ENCODE results near the gene PDZD4.

Gene PDZD4

DNA sequence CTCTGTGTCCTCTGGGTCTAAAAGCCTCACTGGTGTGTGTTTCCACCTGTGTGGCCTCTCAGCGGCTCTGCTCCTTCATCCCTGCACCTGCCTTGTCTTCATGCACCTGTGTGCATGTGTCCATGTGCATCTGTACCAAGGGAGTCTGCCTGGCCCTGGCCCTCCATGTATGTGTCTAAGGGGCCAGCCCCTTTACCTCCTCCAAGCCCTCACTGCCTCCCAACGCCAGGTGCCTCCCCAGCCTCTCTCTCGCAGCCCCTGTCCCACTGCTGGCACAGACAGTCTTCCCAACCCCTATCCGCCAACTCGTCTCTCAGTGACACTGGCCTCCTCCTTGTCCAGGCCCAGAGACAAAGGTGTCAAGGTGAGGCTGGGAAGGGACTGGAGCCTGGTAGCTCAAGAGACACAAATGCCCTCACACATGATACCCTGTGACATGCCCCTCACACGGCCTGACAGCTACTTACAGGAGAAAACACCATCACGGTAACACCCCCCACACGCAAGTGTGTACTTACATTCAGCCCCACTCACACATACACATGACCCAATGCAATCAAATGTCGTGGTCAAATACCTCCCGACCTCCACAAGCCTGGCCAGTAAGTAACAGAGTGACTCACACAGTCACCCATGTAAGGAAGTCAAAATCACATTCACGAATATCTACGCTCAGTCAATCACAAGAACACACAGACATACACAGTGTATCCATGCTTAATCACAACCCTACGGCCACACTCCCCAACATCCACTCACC lies 44.2 kb upstream of the PDZD4 start:
- H3K4me2 ChIP-seq, result no peak overlapping the region
- TF ChIP-seq, protein P1, sequence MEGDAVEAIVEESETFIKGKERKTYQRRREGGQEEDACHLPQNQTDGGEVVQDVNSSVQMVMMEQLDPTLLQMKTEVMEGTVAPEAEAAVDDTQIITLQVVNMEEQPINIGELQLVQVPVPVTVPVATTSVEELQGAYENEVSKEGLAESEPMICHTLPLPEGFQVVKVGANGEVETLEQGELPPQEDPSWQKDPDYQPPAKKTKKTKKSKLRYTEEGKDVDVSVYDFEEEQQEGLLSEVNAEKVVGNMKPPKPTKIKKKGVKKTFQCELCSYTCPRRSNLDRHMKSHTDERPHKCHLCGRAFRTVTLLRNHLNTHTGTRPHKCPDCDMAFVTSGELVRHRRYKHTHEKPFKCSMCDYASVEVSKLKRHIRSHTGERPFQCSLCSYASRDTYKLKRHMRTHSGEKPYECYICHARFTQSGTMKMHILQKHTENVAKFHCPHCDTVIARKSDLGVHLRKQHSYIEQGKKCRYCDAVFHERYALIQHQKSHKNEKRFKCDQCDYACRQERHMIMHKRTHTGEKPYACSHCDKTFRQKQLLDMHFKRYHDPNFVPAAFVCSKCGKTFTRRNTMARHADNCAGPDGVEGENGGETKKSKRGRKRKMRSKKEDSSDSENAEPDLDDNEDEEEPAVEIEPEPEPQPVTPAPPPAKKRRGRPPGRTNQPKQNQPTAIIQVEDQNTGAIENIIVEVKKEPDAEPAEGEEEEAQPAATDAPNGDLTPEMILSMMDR (conservative IDR thresholded peaks at IDR 0.05; ENCODE audit: low read depth, low read length), result no peak
- H4K20me1 ChIP-seq (ENCODE audit: insufficient read depth), result no peaks in the 10 kb centered on the region
- H3K9ac ChIP-seq, result no peak overlapping the region
- H3K27ac ChIP-seq, result no peak overlapping the region
- peaks cover 32% of the 10 kb centered on the region; the same call in 1 of the 2 replicates for H3K27me3 ChIP-seq (ENCODE audit: insufficient read depth, low read depth)
- no peaks in the 10 kb centered on the region for H3K79me2 ChIP-seq (ENCODE audit: insufficient read depth, low read depth)
- no peak overlapping the region for H3K4me3 ChIP-seq (IDR thresholded peaks at IDR 0.05; ENCODE audit: insufficient read depth, low read depth, low read length)
- no peaks in the 10 kb centered on the region for H3K4me1 ChIP-seq (ENCODE audit: low read depth, poor library complexity, severe bottlenecking)
- H2AFZ ChIP-seq (ENCODE audit: low read depth), result no peak overlapping the region
- no peaks in the 10 kb centered on the region for H3K36me3 ChIP-seq (ENCODE audit: insufficient read depth)

DNA sequence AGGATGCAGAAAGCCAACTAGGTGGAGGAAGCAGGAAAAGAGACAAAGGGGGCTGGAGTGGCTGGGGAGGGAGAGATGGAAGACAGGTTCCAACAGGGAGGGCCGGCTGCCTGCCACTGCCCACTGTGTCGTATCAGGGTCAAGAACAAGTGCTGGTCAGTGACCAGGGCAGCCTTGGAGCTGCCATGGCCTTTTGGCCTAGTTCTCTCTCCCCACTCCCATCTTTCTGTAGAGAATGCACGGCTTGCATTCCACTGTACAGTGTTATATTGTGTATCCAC lies 43.7 kb upstream of the PDZD4 start:
- Histone ChIP-seq H3K36me3 (ENCODE audit: insufficient read depth) (no peaks in the 10 kb centered on the region), H3K4me2 (no peak overlapping the region), H4K20me1 (ENCODE audit: insufficient read depth) (no peaks in the 10 kb centered on the region), H3K27ac (no peak overlapping the region), H3K27me3 (ENCODE audit: insufficient read depth, low read depth) (peaks cover 36% of the 10 kb centered on the region; the same call in 1 of the 2 replicates), H3K79me2 (ENCODE audit: insufficient read depth, low read depth) (no peaks in the 10 kb centered on the region), H2AFZ (ENCODE audit: low read depth) (no peak overlapping the region), H3K4me3 (IDR thresholded peaks at IDR 0.05; ENCODE audit: insufficient read depth, low read depth, low read length) (no peak overlapping the region), H3K9ac (no peak overlapping the region), H3K4me1 (ENCODE audit: low read depth, poor library complexity, severe bottlenecking) (no peaks in the 10 kb centered on the region)
- TF ChIP-seq, protein P1 (conservative IDR thresholded peaks at IDR 0.05; ENCODE audit: low read depth, low read length), result no peak

- Histone ChIP-seq H2AFZ (ENCODE audit: low read depth) (no peak overlapping the region), H3K4me1 (ENCODE audit: low read depth, poor library complexity, severe bottlenecking) (no peaks in the 10 kb centered on the region), H3K4me3 (IDR thresholded peaks at IDR 0.05; ENCODE audit: insufficient read depth, low read depth, low read length) (no peak overlapping the region), H3K79me2 (ENCODE audit: insufficient read depth, low read depth) (no peaks in the 10 kb centered on the region), H3K27me3 (ENCODE audit: insufficient read depth, low read depth) (peaks cover 40% of the 10 kb centered on the region; the same call in 1 of the 2 replicates), H3K36me3 (ENCODE audit: insufficient read depth) (no peaks in the 10 kb centered on the region), H3K27ac (no peak overlapping the region), H4K20me1 (ENCODE audit: insufficient read depth) (no peaks in the 10 kb centered on the region), H3K9ac (no peak overlapping the region), H3K4me2 (no peak overlapping the region)
- TF ChIP-seq, protein P1 (conservative IDR thresholded peaks at IDR 0.05; ENCODE audit: low read depth, low read length), result no peak
Observed at GRCh38 chrX:153873282-153874084, 43.1 kb upstream of the PDZD4 start.

DNA sequence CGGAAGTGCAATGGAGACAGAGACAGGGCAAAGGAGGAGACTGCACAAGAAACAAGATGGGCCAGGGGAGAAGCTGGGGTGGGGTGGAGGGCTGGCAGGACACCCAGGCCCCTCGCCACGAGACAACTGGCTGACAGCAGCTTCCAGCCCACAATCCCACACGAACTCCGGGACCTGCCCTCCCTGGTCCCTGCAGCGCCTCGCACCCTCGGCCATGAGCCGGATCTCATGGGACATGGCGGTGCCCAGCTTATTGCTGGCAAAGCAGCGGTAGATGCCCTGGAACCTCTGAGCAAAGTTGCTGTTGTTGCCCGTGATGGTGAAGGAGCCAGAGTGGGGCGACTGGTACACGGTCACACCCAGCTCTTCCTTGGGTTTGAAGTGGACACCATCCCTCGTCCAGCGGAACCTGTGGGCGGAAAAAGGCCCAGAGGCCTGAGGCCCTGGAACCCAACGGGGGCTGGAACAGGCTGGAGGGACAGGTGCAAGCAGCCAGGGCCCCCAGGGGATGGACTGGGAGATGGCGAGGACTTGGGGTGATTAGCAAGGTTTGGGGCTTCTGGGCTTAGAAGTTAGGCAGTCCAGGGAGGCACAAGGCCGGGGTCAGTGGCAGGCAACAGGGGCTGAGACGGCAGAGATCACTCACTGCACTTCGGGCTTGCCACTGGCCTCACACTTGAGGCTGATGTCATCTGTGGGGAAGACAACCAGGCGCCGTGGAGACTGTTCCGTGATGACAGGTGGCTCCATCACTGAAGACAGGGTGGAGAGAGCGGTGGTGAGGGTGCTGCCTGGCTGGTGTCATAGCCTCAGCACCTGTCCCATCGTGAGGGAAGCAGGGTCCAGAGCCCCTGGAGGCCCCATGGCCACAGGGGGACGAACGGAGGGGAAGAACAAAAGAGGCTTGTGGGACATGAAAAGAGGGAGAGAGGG lies 41.9 kb upstream of the PDZD4 start:
- TF ChIP-seq, protein P1 (conservative IDR thresholded peaks at IDR 0.05; ENCODE audit: low read depth, low read length), result no peak

More for the DNA sequence above, 41.9 kb upstream of the PDZD4 start:
- Histone ChIP-seq H3K36me3 (ENCODE audit: insufficient read depth) (no peaks in the 10 kb centered on the region), H3K4me2 (no peak overlapping the region), H2AFZ (ENCODE audit: low read depth) (no peak overlapping the region), H4K20me1 (ENCODE audit: insufficient read depth) (no peaks in the 10 kb centered on the region), H3K4me1 (ENCODE audit: low read depth, poor library complexity, severe bottlenecking) (no peaks in the 10 kb centered on the region), H3K79me2 (ENCODE audit: insufficient read depth, low read depth) (no peaks in the 10 kb centered on the region), H3K27me3 (ENCODE audit: insufficient read depth, low read depth) (peaks cover 45% of the 10 kb centered on the region; the same call in 1 of the 2 replicates), H3K27ac (no peak overlapping the region), H3K4me3 (IDR thresholded peaks at IDR 0.05; ENCODE audit: insufficient read depth, low read depth, low read length) (no peak overlapping the region), H3K9ac (no peak overlapping the region)

Measured in KMS-11 (cell line).